NCI-H748 (cell line): ENCODE measurements around the gene KCNMA1.

Experiments used
- DNase-seq: peaks from one replicate; lab custom pipeline; 2025; ENCODE audit not compliant: unreplicated experiment; lab: John Stamatoyannopoulos, UW

KCNMA1 gene

GRCh38 chr10:77073663-77073960 lies 564.0 kb downstream of the KCNMA1 start:
- no peak for DNase-seq

- DNase-seq = no peak
Measured at GRCh38 chr10:77072836-77073662, 564.6 kb downstream of the KCNMA1 start.

GRCh38 chr10:77072361-77072835 lies 565.2 kb downstream of the KCNMA1 start:
- DNase-seq = peak; percentile 2

GRCh38 chr10:77071956-77072355 lies 565.7 kb downstream of the KCNMA1 start:
- no peak for DNase-seq

GRCh38 chr10:77071001-77071511 lies 566.6 kb downstream of the KCNMA1 start:
- no peak for DNase-seq

- peak; percentile 22 for DNase-seq
Measured at GRCh38 chr10:77070346-77070745, 567.3 kb downstream of the KCNMA1 start.

GRCh38 chr10:77068969-77069368 lies 568.6 kb downstream of the KCNMA1 start:
- DNase-seq = no peak

- DNase-seq = no peak
Measured at GRCh38 chr10:77068272-77068671, 569.3 kb downstream of the KCNMA1 start.

GRCh38 chr10:77062381-77062780 lies 575.2 kb downstream of the KCNMA1 start:
- DNase-seq = no peak

- no peak for DNase-seq
Measured at GRCh38 chr10:77060913-77061312, 576.7 kb downstream of the KCNMA1 start.

GRCh38 chr10:77056650-77057049 lies 581.0 kb downstream of the KCNMA1 start:
- no peak for DNase-seq

- no peak for DNase-seq
Measured at GRCh38 chr10:77052593-77052992, 585.0 kb downstream of the KCNMA1 start.

- DNase-seq = no peak
Measured at GRCh38 chr10:77051837-77052236, 585.8 kb downstream of the KCNMA1 start.

GRCh38 chr10:77049896-77050295 lies 587.7 kb downstream of the KCNMA1 start:
- no peak for DNase-seq

- DNase-seq = no peak
Measured at GRCh38 chr10:77049146-77049545, 588.5 kb downstream of the KCNMA1 start.

GRCh38 chr10:77045085-77045484 lies 592.5 kb downstream of the KCNMA1 start:
- DNase-seq = peak; percentile 21

- no peak for DNase-seq
Measured at GRCh38 chr10:77043420-77043763, 594.2 kb downstream of the KCNMA1 start.

GRCh38 chr10:77042706-77043419 lies 594.7 kb downstream of the KCNMA1 start:
- no peak for DNase-seq

GRCh38 chr10:77041636-77042258 lies 595.9 kb downstream of the KCNMA1 start:
- no peak for DNase-seq

- no peak for DNase-seq
Measured at GRCh38 chr10:77038407-77038806, 599.2 kb downstream of the KCNMA1 start.

- peak; percentile 53 for DNase-seq
Measured at GRCh38 chr10:77037735-77038403, 599.7 kb downstream of the KCNMA1 start.
